Measurements from ENCODE around the gene DIS3L2. TPM values are rescaled to one million over a fixed set of nuclear protein-coding genes. Genes with fewer than 3 reads are reported as not detected.

DIS3L2 gene
- total RNA-seq, 1 donor from 2014 or later, result 32.2 TPM

DNA sequence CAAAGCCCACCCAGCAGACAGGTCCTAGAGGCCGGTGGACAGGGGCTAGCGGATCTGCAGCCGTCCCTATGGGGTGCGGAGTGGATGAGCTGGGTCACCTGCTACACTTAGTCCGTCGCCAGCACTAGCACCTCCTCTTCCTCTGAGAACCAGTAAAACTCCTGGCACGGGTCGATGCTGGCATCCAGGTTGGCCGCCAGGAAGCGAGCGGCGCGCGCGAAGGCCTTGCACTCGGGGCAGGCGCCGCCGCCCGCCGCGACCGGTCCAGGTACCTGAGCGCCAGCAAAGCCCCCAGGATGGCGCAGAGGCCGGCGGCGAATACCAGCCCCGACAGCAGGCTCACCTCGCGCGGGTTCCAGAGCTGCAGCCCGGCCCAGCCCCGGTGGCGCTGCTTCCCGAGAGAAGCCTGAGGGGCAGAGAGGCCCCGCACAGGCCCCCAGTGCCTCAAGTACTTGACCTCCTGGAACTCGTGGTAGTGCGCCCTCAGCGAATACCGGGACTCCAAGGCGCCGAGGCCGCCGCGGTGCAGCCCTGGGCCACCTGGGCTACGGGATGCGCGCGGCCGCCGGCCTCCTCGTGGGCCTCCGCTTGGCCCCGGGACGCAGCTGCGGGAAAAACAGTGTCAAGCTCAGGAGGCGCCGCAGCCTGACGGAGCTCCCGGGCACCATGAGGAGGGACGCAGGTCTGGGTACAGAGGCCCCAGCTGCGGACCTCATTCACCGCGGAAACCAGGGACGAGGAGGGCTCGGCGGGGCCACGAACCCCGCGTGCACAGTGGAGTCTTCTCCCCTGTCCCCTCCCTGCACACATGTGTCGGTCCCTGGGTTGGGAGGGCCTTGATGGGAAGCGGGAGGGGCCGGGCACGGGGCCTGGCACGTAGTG is 389.5 kb downstream of the DIS3L2 start:
- TF ChIP-seq POLR2AphosphoS5 (IDR thresholded peaks at IDR 0.05; ENCODE audit: insufficient read depth in 1 of 2, low read depth in 1 of 2) (no peak), POLR2A (IDR thresholded peaks at IDR 0.05) (no peak)
- TF ChIP-seq, protein P1, sequence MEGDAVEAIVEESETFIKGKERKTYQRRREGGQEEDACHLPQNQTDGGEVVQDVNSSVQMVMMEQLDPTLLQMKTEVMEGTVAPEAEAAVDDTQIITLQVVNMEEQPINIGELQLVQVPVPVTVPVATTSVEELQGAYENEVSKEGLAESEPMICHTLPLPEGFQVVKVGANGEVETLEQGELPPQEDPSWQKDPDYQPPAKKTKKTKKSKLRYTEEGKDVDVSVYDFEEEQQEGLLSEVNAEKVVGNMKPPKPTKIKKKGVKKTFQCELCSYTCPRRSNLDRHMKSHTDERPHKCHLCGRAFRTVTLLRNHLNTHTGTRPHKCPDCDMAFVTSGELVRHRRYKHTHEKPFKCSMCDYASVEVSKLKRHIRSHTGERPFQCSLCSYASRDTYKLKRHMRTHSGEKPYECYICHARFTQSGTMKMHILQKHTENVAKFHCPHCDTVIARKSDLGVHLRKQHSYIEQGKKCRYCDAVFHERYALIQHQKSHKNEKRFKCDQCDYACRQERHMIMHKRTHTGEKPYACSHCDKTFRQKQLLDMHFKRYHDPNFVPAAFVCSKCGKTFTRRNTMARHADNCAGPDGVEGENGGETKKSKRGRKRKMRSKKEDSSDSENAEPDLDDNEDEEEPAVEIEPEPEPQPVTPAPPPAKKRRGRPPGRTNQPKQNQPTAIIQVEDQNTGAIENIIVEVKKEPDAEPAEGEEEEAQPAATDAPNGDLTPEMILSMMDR (IDR thresholded peaks at IDR 0.05), result no peak
- intact Hi-C loops (cut with DNase I), result no loop called here
- Histone ChIP-seq H3K27ac (no peak overlapping the region), H3K27me3 (peaks cover 7% of the 10 kb centered on the region), H3K36me3 (no peaks in the 10 kb centered on the region), H3K9me3 (no peaks in the 10 kb centered on the region), H3K4me1 (peaks cover 20% of the 10 kb centered on the region), H3K4me3 (no peak overlapping the region)
- no peak for DNase-seq (ENCODE audit: extremely low spot score in 2 of 2)

DNA sequence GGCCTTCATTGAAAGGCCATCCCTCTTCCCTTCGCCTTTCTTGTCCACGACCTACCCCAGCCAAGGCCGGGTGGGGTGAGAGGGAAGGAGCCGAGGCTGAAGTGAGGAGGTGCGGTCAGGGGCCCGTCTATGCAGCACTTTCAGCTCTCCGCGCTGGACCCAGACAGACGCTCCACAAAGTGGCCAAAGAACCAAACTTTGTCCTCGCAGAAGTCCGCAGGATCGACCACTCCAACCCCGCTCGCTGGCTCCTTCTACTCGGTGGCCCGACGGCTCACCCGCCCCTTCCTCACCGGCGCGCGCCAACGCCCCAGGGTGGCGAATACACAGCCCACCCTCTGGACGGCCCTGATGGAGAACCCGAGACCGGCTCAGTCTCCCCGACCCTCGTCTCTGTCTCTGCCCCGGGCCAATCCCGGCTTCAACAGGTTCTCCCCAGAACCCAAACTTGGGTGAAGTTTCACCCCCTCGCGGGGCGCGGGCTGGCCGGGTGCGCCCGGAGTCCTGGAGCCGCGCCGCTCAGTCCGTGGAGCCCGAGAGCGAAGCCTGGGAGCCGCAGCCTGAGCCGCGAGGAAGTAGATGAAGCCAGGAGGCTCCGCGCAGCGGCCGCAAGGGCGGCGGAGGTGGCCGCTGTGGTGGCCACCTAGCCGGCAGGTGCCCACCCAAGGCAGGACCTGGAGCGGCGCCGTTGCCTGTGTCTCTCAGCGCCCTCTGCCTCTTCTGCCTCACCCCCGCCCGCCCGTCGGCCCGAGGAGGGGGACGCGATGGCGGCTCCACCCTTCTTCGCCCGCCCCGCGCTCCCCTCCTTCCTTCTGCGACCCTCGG is 390.4 kb downstream of the DIS3L2 start:
- TF ChIP-seq POLR2AphosphoS5 (IDR thresholded peaks at IDR 0.05; ENCODE audit: insufficient read depth in 1 of 2, low read depth in 1 of 2) (no peak), POLR2A (IDR thresholded peaks at IDR 0.05) (no peak)
- TF ChIP-seq, protein P1 (IDR thresholded peaks at IDR 0.05), result no peak
- Histone ChIP-seq H3K36me3 (no peaks in the 10 kb centered on the region), H3K27ac (no peak overlapping the region), H3K4me3 (peak overlapping the region in 1 of 2 donors; percentile 17), H3K27me3 (peaks cover 7% of the 10 kb centered on the region), H3K4me1 (peaks cover 20% of the 10 kb centered on the region), H3K9me3 (no peaks in the 10 kb centered on the region)
- DNase-seq (ENCODE audit: extremely low spot score in 2 of 2), result no peak
- intact Hi-C loops (cut with DNase I), result no loop called here

DNA sequence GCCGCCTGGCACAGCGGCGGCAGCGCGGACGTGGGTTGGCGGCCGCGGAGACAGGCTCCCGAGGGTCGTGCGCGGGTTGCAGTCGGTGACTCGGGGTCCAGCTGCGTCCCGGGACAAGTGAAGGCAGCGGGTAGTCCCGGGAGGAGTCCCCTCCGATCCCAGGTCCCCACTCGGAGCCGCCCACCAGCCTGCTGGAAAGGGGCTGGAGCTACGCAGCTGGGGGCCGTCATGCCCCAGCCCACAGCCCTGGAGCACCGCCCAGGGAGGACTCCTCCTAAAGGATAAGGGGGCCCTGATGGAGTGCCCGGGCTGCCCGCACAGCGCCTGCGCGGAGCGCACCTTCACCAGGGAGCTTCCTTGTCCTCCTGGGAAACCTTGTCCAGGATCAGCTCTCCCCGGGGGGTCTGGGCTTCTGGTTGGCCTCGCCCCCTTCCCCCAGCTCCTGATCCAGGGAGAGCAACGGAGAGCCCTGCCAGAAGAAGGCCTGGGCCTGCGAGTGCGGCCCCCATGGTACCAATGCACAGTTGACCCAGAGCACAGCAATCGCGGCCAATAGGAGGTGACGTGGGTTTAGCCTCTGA is 391.1 kb downstream of the DIS3L2 start:
- no peak overlapping the region for H3K27ac ChIP-seq
- peaks cover 20% of the 10 kb centered on the region for H3K4me1 ChIP-seq
- H3K9me3 ChIP-seq, result no peaks in the 10 kb centered on the region
- TF ChIP-seq POLR2A (IDR thresholded peaks at IDR 0.05), result no peak
- DNase-seq (ENCODE audit: extremely low spot score in 2 of 2), result no peak
- peaks cover 7% of the 10 kb centered on the region for H3K27me3 ChIP-seq
- intact Hi-C loops (cut with DNase I), result no loop called here
- peak overlapping the region in 1 of 2 donors; percentile 17 for H3K4me3 ChIP-seq
- H3K36me3 ChIP-seq, result no peaks in the 10 kb centered on the region

DNA sequence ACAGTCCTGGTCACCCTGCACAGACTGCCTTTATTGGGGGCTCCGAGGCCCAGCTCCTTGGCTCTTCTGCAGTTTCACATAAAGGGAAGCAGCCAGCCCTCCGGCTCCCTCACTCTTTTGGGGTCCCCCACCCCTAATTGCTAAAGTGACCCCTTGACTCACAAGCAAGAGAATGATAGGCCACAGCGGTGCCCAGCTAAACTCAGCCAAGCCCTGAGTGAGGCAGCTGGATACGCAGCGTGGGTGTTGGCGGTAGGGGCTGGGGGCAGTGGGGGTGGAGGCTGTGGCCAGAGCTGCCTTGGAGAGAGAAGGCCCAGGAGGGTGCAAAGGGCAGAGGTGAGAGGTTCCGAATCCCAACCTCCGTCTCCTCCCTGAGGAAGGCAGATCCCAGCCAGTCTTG is 391.6 kb downstream of the DIS3L2 start:
- intact Hi-C loops (cut with DNase I), result no loop called here
- Histone ChIP-seq H3K36me3 (no peaks in the 10 kb centered on the region), H3K4me3 (no peak overlapping the region), H3K27ac (no peak overlapping the region), H3K27me3 (peaks cover 7% of the 10 kb centered on the region), H3K9me3 (no peaks in the 10 kb centered on the region), H3K4me1 (peaks cover 20% of the 10 kb centered on the region)
- TF ChIP-seq, protein P1 (IDR thresholded peaks at IDR 0.05), result no peak
- TF ChIP-seq POLR2AphosphoS5 (IDR thresholded peaks at IDR 0.05; ENCODE audit: insufficient read depth in 1 of 2, low read depth in 1 of 2) (no peak), POLR2A (IDR thresholded peaks at IDR 0.05) (no peak)
- DNase-seq (ENCODE audit: extremely low spot score in 2 of 2), result no peak

DNA sequence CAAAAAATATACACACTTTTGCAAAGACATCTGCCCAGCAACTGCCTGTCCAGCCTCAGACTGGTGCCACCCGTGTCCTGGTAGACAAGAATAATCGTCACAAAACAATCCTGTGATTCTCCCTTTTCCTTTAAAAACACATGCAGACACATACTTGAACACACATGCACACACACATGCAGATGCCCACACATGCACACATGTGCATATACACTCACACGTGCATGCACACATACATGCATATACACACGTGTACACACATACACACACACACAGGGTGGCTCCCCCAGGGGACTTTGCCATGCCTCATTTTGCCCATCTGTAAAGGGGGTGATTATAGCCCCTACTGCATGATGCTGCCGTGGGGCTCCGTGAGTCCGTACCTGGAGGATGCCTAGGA is 392.1 kb downstream of the DIS3L2 start:
- no peak overlapping the region for H3K27ac ChIP-seq
- peaks cover 7% of the 10 kb centered on the region for H3K27me3 ChIP-seq
- peaks cover 20% of the 10 kb centered on the region for H3K4me1 ChIP-seq
- TF ChIP-seq POLR2AphosphoS5 (IDR thresholded peaks at IDR 0.05; ENCODE audit: insufficient read depth in 1 of 2, low read depth in 1 of 2), result no peak
- TF ChIP-seq, protein P1 (IDR thresholded peaks at IDR 0.05), result no peak
- TF ChIP-seq POLR2A (IDR thresholded peaks at IDR 0.05), result no peak
- H3K4me3 ChIP-seq, result no peak overlapping the region
- H3K9me3 ChIP-seq, result no peaks in the 10 kb centered on the region
- intact Hi-C loops (cut with DNase I), result no loop called here
- no peak for DNase-seq (ENCODE audit: extremely low spot score in 2 of 2)
- no peaks in the 10 kb centered on the region for H3K36me3 ChIP-seq
